Measurements from ENCODE around the gene RNF224.

The RNF224 gene

GRCh38 chr9:137214620-137215019 is 12.7 kb upstream of the RNF224 start:
- no peak overlapping the region for H3K9ac ChIP-seq
- no peak overlapping the region for H3K4me2 ChIP-seq
- no peaks in the 10 kb centered on the region for H3K36me3 ChIP-seq (ENCODE audit: insufficient read depth)
- H3K4me1 ChIP-seq (ENCODE audit: low read depth, poor library complexity, severe bottlenecking): no peaks in the 10 kb centered on the region
- no peaks in the 10 kb centered on the region for H3K27me3 ChIP-seq (ENCODE audit: insufficient read depth, low read depth)
- no peak for TF ChIP-seq CTCF (conservative IDR thresholded peaks at IDR 0.05; ENCODE audit: low read depth, low read length)
- H4K20me1 ChIP-seq (ENCODE audit: insufficient read depth): no peaks in the 10 kb centered on the region
- no peak overlapping the region for H3K27ac ChIP-seq
- no peaks in the 10 kb centered on the region for H3K79me2 ChIP-seq (ENCODE audit: insufficient read depth, low read depth)
- no peak overlapping the region for H2AFZ ChIP-seq (ENCODE audit: low read depth)
- no peak overlapping the region for H3K4me3 ChIP-seq (IDR thresholded peaks at IDR 0.05; ENCODE audit: insufficient read depth, low read depth, low read length)

- H2AFZ ChIP-seq (ENCODE audit: low read depth): no peak overlapping the region
- H3K4me1 ChIP-seq (ENCODE audit: low read depth, poor library complexity, severe bottlenecking): no peaks in the 10 kb centered on the region
- TF ChIP-seq CTCF (conservative IDR thresholded peaks at IDR 0.05; ENCODE audit: low read depth, low read length): no peak
- H3K36me3 ChIP-seq (ENCODE audit: insufficient read depth): no peaks in the 10 kb centered on the region
- no peak overlapping the region for H3K27ac ChIP-seq
- H3K4me3 ChIP-seq (IDR thresholded peaks at IDR 0.05; ENCODE audit: insufficient read depth, low read depth, low read length): no peak overlapping the region
- H3K27me3 ChIP-seq (ENCODE audit: insufficient read depth, low read depth): no peaks in the 10 kb centered on the region
- H4K20me1 ChIP-seq (ENCODE audit: insufficient read depth): no peaks in the 10 kb centered on the region
- no peak overlapping the region for H3K9ac ChIP-seq
- no peaks in the 10 kb centered on the region for H3K79me2 ChIP-seq (ENCODE audit: insufficient read depth, low read depth)
- H3K4me2 ChIP-seq: no peak overlapping the region
These were observed 11.9 kb upstream of the RNF224 start for GRCh38 chr9:137215196-137215986.

GRCh38 chr9:137216188-137216965 is 10.9 kb upstream of the RNF224 start:
- H3K4me3 ChIP-seq (IDR thresholded peaks at IDR 0.05; ENCODE audit: insufficient read depth, low read depth, low read length): no peak overlapping the region
- H4K20me1 ChIP-seq (ENCODE audit: insufficient read depth): no peaks in the 10 kb centered on the region
- no peak overlapping the region for H2AFZ ChIP-seq (ENCODE audit: low read depth)
- H3K36me3 ChIP-seq (ENCODE audit: insufficient read depth): no peaks in the 10 kb centered on the region
- H3K4me2 ChIP-seq: no peak overlapping the region
- no peak overlapping the region for H3K27ac ChIP-seq
- H3K9ac ChIP-seq: no peak overlapping the region
- H3K27me3 ChIP-seq (ENCODE audit: insufficient read depth, low read depth): no peaks in the 10 kb centered on the region
- H3K79me2 ChIP-seq (ENCODE audit: insufficient read depth, low read depth): no peaks in the 10 kb centered on the region
- no peak for TF ChIP-seq CTCF (conservative IDR thresholded peaks at IDR 0.05; ENCODE audit: low read depth, low read length)
- no peaks in the 10 kb centered on the region for H3K4me1 ChIP-seq (ENCODE audit: low read depth, poor library complexity, severe bottlenecking)

- no peak overlapping the region for H3K27ac ChIP-seq
- no peak overlapping the region for H3K4me2 ChIP-seq
- no peaks in the 10 kb centered on the region for H3K27me3 ChIP-seq (ENCODE audit: insufficient read depth, low read depth)
- no peaks in the 10 kb centered on the region for H3K79me2 ChIP-seq (ENCODE audit: insufficient read depth, low read depth)
- no peaks in the 10 kb centered on the region for H3K36me3 ChIP-seq (ENCODE audit: insufficient read depth)
- no peak overlapping the region for H3K9ac ChIP-seq
- H3K4me3 ChIP-seq (IDR thresholded peaks at IDR 0.05; ENCODE audit: insufficient read depth, low read depth, low read length): no peak overlapping the region
- no peak for TF ChIP-seq CTCF (conservative IDR thresholded peaks at IDR 0.05; ENCODE audit: low read depth, low read length)
- no peak overlapping the region for H2AFZ ChIP-seq (ENCODE audit: low read depth)
- H4K20me1 ChIP-seq (ENCODE audit: insufficient read depth): no peaks in the 10 kb centered on the region
- no peaks in the 10 kb centered on the region for H3K4me1 ChIP-seq (ENCODE audit: low read depth, poor library complexity, severe bottlenecking)
These were observed 9.8 kb upstream of the RNF224 start for GRCh38 chr9:137217276-137218211.

All from KMS-11 (cell line).